ENCODE measurements around the gene CACNG4. TPM values are rescaled to one million over a fixed set of nuclear protein-coding genes. Genes with fewer than 3 reads are reported as not detected.

Gene CACNG4
- total and polyA plus RNA-seq, 4 donors, result 2.3 to 9.4 (median 4.1) TPM

GRCh38 chr17:66916946-66917345 lies 47.6 kb upstream of the CACNG4 start:
- H3K36me3 ChIP-seq (ENCODE audit: control insufficient read depth in 4 of 4, insufficient read depth in 4 of 4, low read length in 4 of 4), result no peaks in the 10 kb centered on the region
- no peak overlapping the region for H3K27ac ChIP-seq (ENCODE audit: low read depth in 1 of 2, low read length in 1 of 2)
- 97 to 100% methylated on average over 1 of the region's 1 CpG for WGBS, 2 donors
- no peaks in the 10 kb centered on the region for H3K4me1 ChIP-seq (ENCODE audit: control insufficient read depth in 5 of 5, insufficient read depth in 5 of 5, low read length in 5 of 5)
- peaks cover 0 to 6% (median 0%) of the 10 kb centered on the region in 3 donors for H3K27me3 ChIP-seq (ENCODE audit: control insufficient read depth in 3 of 3, insufficient read depth in 3 of 3, low read length in 2 of 3)
- TF ChIP-seq CTCF (IDR thresholded peaks at IDR 0.05; ENCODE audit: control extremely low read depth, extremely low read depth), result no peak
- ATAC-seq (ENCODE audit: insufficient read depth, low FRiP score) (no peak), DNase-seq (no peak)
- no peak overlapping the region for H3K4me3 ChIP-seq
- no peak overlapping the region for H3K9ac ChIP-seq (ENCODE audit: insufficient read depth in 1 of 2, low read length in 2 of 2)
- H3K9me3 ChIP-seq (ENCODE audit: control insufficient read depth in 4 of 4, insufficient read depth in 3 of 4, low read length in 3 of 4), result peaks cover 0 to 7% (median 2%) of the 10 kb centered on the region in 4 donors

GRCh38 chr17:66918896-66919295 lies 45.6 kb upstream of the CACNG4 start:
- WGBS, 2 donors, result 88 to 95% methylated on average over 12 of the region's 12 CpGs
- Histone ChIP-seq H3K4me1 (ENCODE audit: control insufficient read depth in 5 of 5, insufficient read depth in 5 of 5, low read length in 5 of 5) (no peaks in the 10 kb centered on the region), H3K36me3 (ENCODE audit: control insufficient read depth in 4 of 4, insufficient read depth in 4 of 4, low read length in 4 of 4) (no peaks in the 10 kb centered on the region), H3K9ac (ENCODE audit: insufficient read depth in 1 of 2, low read length in 2 of 2) (no peak overlapping the region), H3K9me3 (ENCODE audit: control insufficient read depth in 4 of 4, insufficient read depth in 3 of 4, low read length in 3 of 4) (peaks cover 0 to 8% (median 2%) of the 10 kb centered on the region in 4 donors), H3K4me3 (no peak overlapping the region), H3K27ac (ENCODE audit: low read depth in 1 of 2, low read length in 1 of 2) (no peak overlapping the region), H3K27me3 (ENCODE audit: control insufficient read depth in 3 of 3, insufficient read depth in 3 of 3, low read length in 2 of 3) (peaks cover 0 to 6% (median 0%) of the 10 kb centered on the region in 3 donors)
- no peak for ATAC-seq (ENCODE audit: insufficient read depth, low FRiP score)
- no peak for DNase-seq
- TF ChIP-seq CTCF (IDR thresholded peaks at IDR 0.05; ENCODE audit: control extremely low read depth, extremely low read depth), result no peak

GRCh38 chr17:66920435-66920834 lies 44.1 kb upstream of the CACNG4 start:
- H3K9ac ChIP-seq (ENCODE audit: insufficient read depth in 1 of 2, low read length in 2 of 2), result no peak overlapping the region
- no peak for TF ChIP-seq CTCF (IDR thresholded peaks at IDR 0.05; ENCODE audit: control extremely low read depth, extremely low read depth)
- ATAC-seq (ENCODE audit: insufficient read depth, low FRiP score) (no peak), DNase-seq (no peak)
- WGBS, 2 donors, result 72 to 88% methylated on average over 9 of the region's 9 CpGs
- H3K36me3 ChIP-seq (ENCODE audit: control insufficient read depth in 4 of 4, insufficient read depth in 4 of 4, low read length in 4 of 4), result no peaks in the 10 kb centered on the region
- peaks cover 0 to 8% (median 2%) of the 10 kb centered on the region in 4 donors for H3K9me3 ChIP-seq (ENCODE audit: control insufficient read depth in 4 of 4, insufficient read depth in 3 of 4, low read length in 3 of 4)
- no peak overlapping the region for H3K4me3 ChIP-seq
- peaks cover 0 to 4% (median 0%) of the 10 kb centered on the region in 3 donors for H3K27me3 ChIP-seq (ENCODE audit: control insufficient read depth in 3 of 3, insufficient read depth in 3 of 3, low read length in 2 of 3)
- H3K4me1 ChIP-seq (ENCODE audit: control insufficient read depth in 5 of 5, insufficient read depth in 5 of 5, low read length in 5 of 5), result no peaks in the 10 kb centered on the region
- H3K27ac ChIP-seq (ENCODE audit: low read depth in 1 of 2, low read length in 1 of 2), result no peak overlapping the region

- Histone ChIP-seq H3K9ac (ENCODE audit: insufficient read depth in 1 of 2, low read length in 2 of 2) (no peak overlapping the region), H3K27ac (ENCODE audit: low read depth in 1 of 2, low read length in 1 of 2) (no peak overlapping the region), H3K4me1 (ENCODE audit: control insufficient read depth in 5 of 5, insufficient read depth in 5 of 5, low read length in 5 of 5) (no peaks in the 10 kb centered on the region), H3K9me3 (ENCODE audit: control insufficient read depth in 4 of 4, insufficient read depth in 3 of 4, low read length in 3 of 4) (peaks cover 0 to 8% (median 2%) of the 10 kb centered on the region in 4 donors), H3K27me3 (ENCODE audit: control insufficient read depth in 3 of 3, insufficient read depth in 3 of 3, low read length in 2 of 3) (no peaks in the 10 kb centered on the region), H3K4me3 (no peak overlapping the region), H3K36me3 (ENCODE audit: control insufficient read depth in 4 of 4, insufficient read depth in 4 of 4, low read length in 4 of 4) (no peaks in the 10 kb centered on the region)
- 76 to 87% methylated on average over 4 of the region's 4 CpGs for WGBS, 2 donors
- TF ChIP-seq CTCF (IDR thresholded peaks at IDR 0.05; ENCODE audit: control extremely low read depth, extremely low read depth), result no peak
- DNase-seq (peak in 1 of 3 donors; percentile 23), ATAC-seq (ENCODE audit: insufficient read depth, low FRiP score) (no peak)
Measured at GRCh38 chr17:66920950-66921349, 43.6 kb upstream of the CACNG4 start.

Measured in lung (tissue), 12 donors.